LNCAP (cell line): ENCODE measurements around the gene CHCHD6.

Source experiments
- CTCF ChIP-seq: fragments of 450-650 bp; IDR thresholded peaks from 2 replicates; pipeline ENCODE4 v1.5.1; 2017; ENCODE audit warnings: mild to moderate bottlenecking

CHCHD6 gene

GRCh38 chr3:127006781-127007436, 302.9 kb downstream of the CHCHD6 start:
- TF ChIP-seq CTCF = no peak

- TF ChIP-seq CTCF = no peak
Observed at GRCh38 chr3:127008236-127008635, 304.2 kb downstream of the CHCHD6 start.

- TF ChIP-seq CTCF = no peak
Observed at GRCh38 chr3:127009531-127009930, 305.5 kb downstream of the CHCHD6 start.
